Ishikawa (cell line): ENCODE measurements around the gene PPP2R2D.

Source experiments
- CEBPB ChIP-seq: IDR thresholded peaks from 2 replicates; pipeline ENCODE4 v1.6.1; 2012
- CREB1 ChIP-seq: IDR thresholded peaks from 2 replicates; pipeline ENCODE4 v1.6.1; 2012; ENCODE audit warnings: low read depth
- EGR1 ChIP-seq: IDR thresholded peaks from 2 replicates; pipeline ENCODE4 v1.6.1; 2012
- EP300 ChIP-seq: IDR thresholded peaks from 2 replicates; pipeline ENCODE4 v1.6.1; 2012; ENCODE audit warnings: borderline replicate concordance
- FOXM1 ChIP-seq: IDR thresholded peaks from 2 replicates; pipeline ENCODE4 v1.6.1; 2012; ENCODE audit warnings: low read depth, borderline replicate concordance
- MAX ChIP-seq: IDR thresholded peaks from 2 replicates; pipeline ENCODE4 v1.6.1; 2012
- NFIC ChIP-seq: IDR thresholded peaks from 2 replicates; pipeline ENCODE4 v1.6.1; 2012
- RAD21 ChIP-seq: IDR thresholded peaks from 2 replicates; pipeline ENCODE4 v1.6.1; 2012; ENCODE audit warnings: low read depth
- REST ChIP-seq: IDR thresholded peaks from 2 replicates; pipeline ENCODE4 v1.6.1; 2012; ENCODE audit warnings: low read depth, mild to moderate bottlenecking
- TAF1 ChIP-seq: IDR thresholded peaks from 2 replicates; pipeline ENCODE4 v1.6.1; 2012; ENCODE audit warnings: low read depth, mild to moderate bottlenecking
- TCF12 ChIP-seq: IDR thresholded peaks from 2 replicates; pipeline ENCODE4 v1.6.1; 2012; ENCODE audit warnings: low read depth
- TEAD4 ChIP-seq: IDR thresholded peaks from 2 replicates; pipeline ENCODE4 v1.6.1; 2012
- USF1 ChIP-seq: IDR thresholded peaks from 2 replicates; pipeline ENCODE4 v1.6.1; 2012
- YY1 ChIP-seq: IDR thresholded peaks from 2 replicates; pipeline ENCODE4 v1.6.1; 2012; ENCODE audit warnings: low read depth
- ZBTB7A ChIP-seq: IDR thresholded peaks from 2 replicates; pipeline ENCODE4 v1.6.1; 2012; ENCODE audit warnings: low read depth

PPP2R2D gene

GRCh38 chr10:131968949-131969348 is 68.1 kb downstream of the PPP2R2D start:
- TF ChIP-seq RAD21 (no peak), TAF1 (no peak), MAX (no peak), USF1 (no peak), FOXM1 (no peak), TCF12 (no peak)

GRCh38 chr10:131970946-131971345 is 70.1 kb downstream of the PPP2R2D start:
- no peak for TF ChIP-seq FOXM1
- no peak for TF ChIP-seq TCF12
- no peak for TF ChIP-seq ZBTB7A

GRCh38 chr10:131971591-131971990 is 70.8 kb downstream of the PPP2R2D start:
- TF ChIP-seq YY1, result no peak
- TF ChIP-seq EP300, result no peak
- no peak for TF ChIP-seq USF1
- TF ChIP-seq CEBPB, result no peak
- no peak for TF ChIP-seq TCF12
- no peak for TF ChIP-seq NFIC
- TF ChIP-seq CREB1, result no peak
- no peak for TF ChIP-seq TAF1
- no peak for TF ChIP-seq ZBTB7A
- TF ChIP-seq MAX, result no peak
- no peak for TF ChIP-seq FOXM1
- no peak for TF ChIP-seq EGR1
- no peak for TF ChIP-seq RAD21

GRCh38 chr10:131972474-131973071 is 71.8 kb downstream of the PPP2R2D start:
- TF ChIP-seq FOXM1 (no peak), YY1 (no peak), NFIC (0 out of 2 replicates have a peak, but pooled peaks have one; percentile 5)

- no peak for TF ChIP-seq CREB1
- no peak for TF ChIP-seq NFIC
- TF ChIP-seq CEBPB, result no peak
- TF ChIP-seq RAD21, result no peak
- no peak for TF ChIP-seq TEAD4
- no peak for TF ChIP-seq TAF1
- no peak for TF ChIP-seq USF1
- TF ChIP-seq TCF12, result no peak
- no peak for TF ChIP-seq YY1
Measured at GRCh38 chr10:131973160-131973951, 72.5 kb downstream of the PPP2R2D start.

GRCh38 chr10:131974034-131974817 is 73.4 kb downstream of the PPP2R2D start:
- TF ChIP-seq NFIC (no peak), MAX (no peak), YY1 (no peak), EP300 (no peak), REST (no peak), TCF12 (no peak), EGR1 (no peak), ZBTB7A (no peak), CREB1 (no peak), CEBPB (no peak), USF1 (no peak)

- TF ChIP-seq EP300 (no peak), CREB1 (no peak), ZBTB7A (no peak), FOXM1 (no peak), USF1 (no peak), NFIC (no peak)
Measured at GRCh38 chr10:131975003-131975402, 74.2 kb downstream of the PPP2R2D start.
